VCaP (cell line): ENCODE measurements around the gene EEF1B2.
"Not testable (repeated sequence)": the region's sequence is repeated elsewhere in the genome, so short reads cannot be mapped to it uniquely, and the experiment has no call there.

Source experiments
- H3K27ac ChIP-seq: fragments of 450-650 bp; 2 replicates; pipeline ENCODE4 v1.5.1; 2017
- CTCF ChIP-seq: fragments of 450-650 bp; conservative IDR thresholded peaks from 2 replicates; pipeline ENCODE4 v1.5.1; 2017; ENCODE audit warnings: mild to moderate bottlenecking, moderate library complexity

The EEF1B2 gene

GRCh38 chr2:206159346-206160124, at the start of gene EEF1B2, which contains the start of gene NDUFS1:
EEF1B2 (plus strand) TSS chr2:206159895; CDS start chr2:206159980, 85 bp downstream.
NDUFS1 (minus strand) TSS chr2:206159444; CDS start chr2:206153678, 5,766 bp downstream.
- peak within 1 kb of the TSS; percentile 92 for H3K27ac ChIP-seq
- no peak for TF ChIP-seq CTCF

- no peak for TF ChIP-seq CTCF
- no peak overlapping the region for H3K27ac ChIP-seq
Observed at GRCh38 chr2:206112108-206112507, 47.6 kb upstream of the EEF1B2 start.

GRCh38 chr2:206112846-206113547, 46.7 kb upstream of the EEF1B2 start:
- no peak for TF ChIP-seq CTCF
- no peak overlapping the region for H3K27ac ChIP-seq

GRCh38 chr2:206115026-206115578, 44.6 kb upstream of the EEF1B2 start:
- no peak overlapping the region for H3K27ac ChIP-seq
- no peak for TF ChIP-seq CTCF

GRCh38 chr2:206116278-206116677, 43.4 kb upstream of the EEF1B2 start:
- H3K27ac ChIP-seq: no peak overlapping the region
- no peak for TF ChIP-seq CTCF

- not testable (repeated sequence) for H3K27ac ChIP-seq
Observed at GRCh38 chr2:206122569-206122968, 37.1 kb upstream of the EEF1B2 start.

GRCh38 chr2:206125901-206126300, 33.8 kb upstream of the EEF1B2 start:
- TF ChIP-seq CTCF: no peak
- H3K27ac ChIP-seq: no peak overlapping the region

GRCh38 chr2:206127656-206128055, 32.0 kb upstream of the EEF1B2 start:
- no peak overlapping the region for H3K27ac ChIP-seq
- TF ChIP-seq CTCF: peak; percentile 17; the same call in 1 of the 2 replicates
